PC-9 (cell line): Measurements from ENCODE around the gene SLC38A10.

Source experiments
- EZH2 ChIP-seq: fragments of 200-600 bp; sonication (generic); IDR thresholded peaks from 2 replicates; pipeline ENCODE4 v1.8.0; 2017; ENCODE audit warnings: antibody characterized with exemption, low read depth
- TF ChIP-seq, protein P1 (sequence below): fragments of 200-600 bp; sonication (generic); conservative IDR thresholded peaks from 2 replicates; pipeline ENCODE4 v1.6.1; 2017; ENCODE audit warnings: mixed run types, antibody characterized with exemption, mild to moderate bottlenecking, moderate library complexity

DNA sequence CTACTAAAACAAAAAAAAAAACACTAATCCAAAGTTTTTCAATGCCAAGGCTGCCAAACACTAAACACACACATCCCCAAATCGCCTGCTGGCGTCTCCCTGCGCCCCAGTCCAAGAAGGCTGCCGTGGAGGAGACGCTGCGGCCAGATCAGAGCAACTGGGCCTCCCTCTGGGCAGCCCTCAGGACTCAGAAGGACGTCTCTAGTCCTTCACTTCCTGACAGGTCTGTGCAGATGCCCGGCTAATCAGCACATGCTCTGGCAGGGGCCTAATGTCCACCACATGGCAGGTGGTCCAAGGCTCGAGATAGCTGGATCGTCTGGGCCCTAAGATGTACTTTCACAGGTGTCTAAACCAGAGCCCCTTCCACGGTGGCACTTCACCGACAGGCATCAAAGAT, 2.7 kb downstream of the SLC38A10 start:
- TF ChIP-seq, protein P1, sequence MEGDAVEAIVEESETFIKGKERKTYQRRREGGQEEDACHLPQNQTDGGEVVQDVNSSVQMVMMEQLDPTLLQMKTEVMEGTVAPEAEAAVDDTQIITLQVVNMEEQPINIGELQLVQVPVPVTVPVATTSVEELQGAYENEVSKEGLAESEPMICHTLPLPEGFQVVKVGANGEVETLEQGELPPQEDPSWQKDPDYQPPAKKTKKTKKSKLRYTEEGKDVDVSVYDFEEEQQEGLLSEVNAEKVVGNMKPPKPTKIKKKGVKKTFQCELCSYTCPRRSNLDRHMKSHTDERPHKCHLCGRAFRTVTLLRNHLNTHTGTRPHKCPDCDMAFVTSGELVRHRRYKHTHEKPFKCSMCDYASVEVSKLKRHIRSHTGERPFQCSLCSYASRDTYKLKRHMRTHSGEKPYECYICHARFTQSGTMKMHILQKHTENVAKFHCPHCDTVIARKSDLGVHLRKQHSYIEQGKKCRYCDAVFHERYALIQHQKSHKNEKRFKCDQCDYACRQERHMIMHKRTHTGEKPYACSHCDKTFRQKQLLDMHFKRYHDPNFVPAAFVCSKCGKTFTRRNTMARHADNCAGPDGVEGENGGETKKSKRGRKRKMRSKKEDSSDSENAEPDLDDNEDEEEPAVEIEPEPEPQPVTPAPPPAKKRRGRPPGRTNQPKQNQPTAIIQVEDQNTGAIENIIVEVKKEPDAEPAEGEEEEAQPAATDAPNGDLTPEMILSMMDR: no peak
- no peak for TF ChIP-seq EZH2
